HepG2 (cell line): ENCODE results near the gene SLC35B2. TPM values are rescaled to one million over a fixed set of nuclear protein-coding genes. Genes with fewer than 3 reads are reported as not detected.
A peak's percentile ranks its signal among the peaks of the same experiment; 100 is the strongest.

Experiments
- CBFB ChIP-seq: sonication (generic); formaldehyde crosslinking; IDR thresholded peaks from 2 replicates; pipeline ENCODE4 v1.4.0; 2020; ENCODE audit warnings: missing genetic modification reagents
- FOXP1 ChIP-seq, 2 experiments: fragments of 450-650 bp in 1 of 2; IDR thresholded peaks; 2 replicates each; pipeline ENCODE4 v1.6.1; 2017 to 2018; ENCODE audit warnings: antibody characterized with exemption in 1 of 2
- JUNB ChIP-seq: sonication (generic); formaldehyde crosslinking; IDR thresholded peaks from 2 replicates; pipeline ENCODE4 v1.8.0; 2022; ENCODE audit warnings: missing genetic modification reagents, mild to moderate bottlenecking, borderline replicate concordance
- KLF15 ChIP-seq: sonication (generic); formaldehyde crosslinking; IDR thresholded peaks from 2 replicates; pipeline ENCODE4 v1.8.1; 2023; ENCODE audit warnings: borderline replicate concordance, mild to moderate bottlenecking, inconsistent platforms, missing genetic modification reagents, mixed read lengths
- MAFF ChIP-seq: IDR thresholded peaks from 2 replicates; pipeline ENCODE4 v1.6.1; 2011; ENCODE audit warnings: low read depth, low read length, improper control_type of control experiment
- MAFK ChIP-seq, 2 experiments: IDR thresholded peaks in 1 of 2; conservative IDR thresholded peaks in 1 of 2; 2 replicates each; pipeline ENCODE4 v1.6.1; 2011; ENCODE audit warnings: improper control_type of control experiment in 2 of 2, low read length in 2 of 2
- MEF2D ChIP-seq: sonication (generic); formaldehyde crosslinking; IDR thresholded peaks from 2 replicates; pipeline ENCODE4 v1.5.1; 2020; ENCODE audit warnings: mild to moderate bottlenecking, missing genetic modification reagents
- RELA ChIP-seq: sonication (generic); formaldehyde crosslinking; IDR thresholded peaks from 2 replicates; pipeline ENCODE4 v1.4.0; 2020; ENCODE audit warnings: missing genetic modification reagents
- SIX4 ChIP-seq: sonication (generic); formaldehyde crosslinking; IDR thresholded peaks from 2 replicates; pipeline ENCODE4 v1.4.0; 2020; ENCODE audit warnings: missing genetic modification reagents
- SMARCC2 ChIP-seq: fragments of 450-650 bp; IDR thresholded peaks from 2 replicates; pipeline ENCODE4 v1.6.1; 2017; ENCODE audit warnings: antibody characterized with exemption, mild to moderate bottlenecking
- ZBTB7A ChIP-seq: sonication (generic); formaldehyde crosslinking; IDR thresholded peaks from 2 replicates; pipeline ENCODE4 v1.8.0; 2022; ENCODE audit warnings: mild to moderate bottlenecking, missing genetic modification reagents
- ZKSCAN8 ChIP-seq: IDR thresholded peaks from 2 replicates; pipeline ENCODE4 v1.6.1; 2016; ENCODE audit warnings: borderline replicate concordance, missing genetic modification reagents, missing compliant biosample characterization
- ZNF121 ChIP-seq: sonication (generic); formaldehyde crosslinking; IDR thresholded peaks from 2 replicates; pipeline ENCODE4 v1.5.0; 2020; ENCODE audit warnings: mild to moderate bottlenecking, missing genetic modification reagents
- ZNF138 ChIP-seq: sonication (generic); formaldehyde crosslinking; IDR thresholded peaks from 2 replicates; pipeline ENCODE4 v1.5.0; 2020; ENCODE audit warnings: mild to moderate bottlenecking, low read depth, missing genetic modification reagents
- ZNF326 ChIP-seq: sonication (generic); formaldehyde crosslinking; IDR thresholded peaks from 2 replicates; pipeline ENCODE4 v1.4.0; 2020; ENCODE audit warnings: missing genetic modification reagents, borderline replicate concordance
- ZNF501 ChIP-seq: sonication (generic); formaldehyde crosslinking; IDR thresholded peaks from 2 replicates; pipeline ENCODE4 v1.5.1; 2020; ENCODE audit warnings: mild to moderate bottlenecking, moderate library complexity, missing genetic modification reagents
- ZNF549 ChIP-seq: sonication (generic); formaldehyde crosslinking; IDR thresholded peaks from 2 replicates; pipeline ENCODE4 v1.5.0; 2020; ENCODE audit warnings: missing genetic modification reagents
- ZNF605 ChIP-seq: sonication (generic); formaldehyde crosslinking; IDR thresholded peaks from 2 replicates; pipeline ENCODE4 v1.8.0; 2022; ENCODE audit warnings: mild to moderate bottlenecking, missing genetic modification reagents
- ZNF615 ChIP-seq: sonication (generic); formaldehyde crosslinking; IDR thresholded peaks from 2 replicates; pipeline ENCODE4 v1.5.0; 2020; ENCODE audit warnings: mild to moderate bottlenecking, missing genetic modification reagents, borderline replicate concordance
- ZNF619 ChIP-seq: sonication (generic); formaldehyde crosslinking; IDR thresholded peaks from 2 replicates; pipeline ENCODE4 v1.4.0; 2020; ENCODE audit warnings: mild to moderate bottlenecking, missing genetic modification reagents
- ZNF816 ChIP-seq: sonication (generic); formaldehyde crosslinking; IDR thresholded peaks from 2 replicates; pipeline ENCODE4 v1.8.0; 2022; ENCODE audit warnings: missing genetic modification reagents, mild to moderate bottlenecking, borderline replicate concordance
- polyA plus RNA-seq, 8 experiments: library from polyadenylated mRNA; depleted of rRNA in 3 of 8; stranded (reverse) in 7 of 8; unstranded in 1 of 8; fragments of >200 nt; fragmentation: Illumina TruSeq in 4 of 8; extraction: Trizol in 4 of 8; gene quantifications; 2 replicates each; pipeline versions ENCODE4 v1.2.1 to v1.2.3, GENCODE V29; 2011 to 2016; ENCODE audit warnings: low read depth in 4 of 8, missing spikeins in 1 of 8, mixed read lengths in 1 of 8; ENCODE audit not compliant: insufficient read depth in 1 of 8
- total RNA-seq, 5 experiments: library from RNA; depleted of rRNA; stranded (reverse); fragments of >200 nt; fragmentation: Illumina TruSeq; extraction: Trizol; gene quantifications; 2 replicates each; pipeline ENCODE4 v1.2.3, GENCODE V29; 2016; ENCODE audit warnings: low read depth in 1 of 5
- TF ChIP-seq, protein P1 (sequence below): IDR thresholded peaks from 2 replicates; pipeline ENCODE4 v1.6.1; 2016; ENCODE audit warnings: low read depth
- TF ChIP-seq, protein P2 (sequence below): sonication (generic); formaldehyde crosslinking; IDR thresholded peaks from 2 replicates; pipeline ENCODE4 v1.4.0; 2020; ENCODE audit warnings: low read depth, mild to moderate bottlenecking, missing genetic modification reagents
- TF ChIP-seq, protein P3 (sequence below), 2 experiments: IDR thresholded peaks; 2 replicates each; pipeline ENCODE4 v1.6.1; 2011 to 2012; ENCODE audit warnings: low read length in 2 of 2, borderline replicate concordance in 1 of 2, low read depth in 1 of 2, mild to moderate bottlenecking in 1 of 2, moderate library complexity in 1 of 2

Gene SLC35B2
- total and polyA plus RNA-seq, 2 of the 13 experiments (the other 11 are each of a cell fraction or from before 2014, with no cell fraction given), result 61.1 to 148 TPM

DNA sequence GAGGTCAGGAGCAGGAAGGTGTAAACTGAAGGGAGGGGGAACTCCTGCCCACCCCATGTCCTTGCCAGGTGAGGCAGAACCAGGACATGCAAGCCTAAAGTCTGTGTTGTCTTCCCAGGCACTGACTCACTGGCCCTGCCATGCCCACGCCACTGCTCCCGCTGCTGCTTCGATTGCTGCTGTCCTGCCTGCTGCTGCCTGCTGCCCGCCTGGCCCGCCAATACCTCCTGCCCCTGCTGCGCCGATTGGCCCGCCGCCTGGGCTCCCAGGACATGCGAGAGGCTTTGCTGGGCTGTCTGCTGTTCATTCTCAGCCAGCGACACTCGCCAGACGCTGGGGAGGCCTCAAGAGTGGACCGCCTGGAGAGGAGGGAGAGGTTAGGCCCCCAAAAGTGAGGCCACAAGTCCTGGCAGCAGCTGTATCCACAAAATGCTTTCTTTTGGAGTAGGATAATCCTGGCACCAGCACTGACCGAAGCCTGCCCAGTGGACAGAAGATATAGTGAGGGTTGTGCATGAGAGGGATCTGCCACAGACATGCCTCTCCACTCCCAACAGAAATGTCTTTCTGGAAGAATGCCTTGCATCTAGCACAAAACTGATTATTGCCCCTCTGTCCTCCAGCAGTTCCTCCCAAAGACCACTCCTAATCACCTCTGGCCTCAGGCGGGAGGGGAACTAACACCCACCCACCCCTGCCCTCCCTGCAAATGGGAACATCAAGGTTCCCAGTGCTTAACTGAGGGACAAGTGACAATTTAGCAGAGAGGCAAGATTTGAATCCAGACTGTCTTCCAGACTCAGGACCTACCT, 39.8 kb downstream of the SLC35B2 start (continued):
- TF ChIP-seq RELA, result no peak
- TF ChIP-seq ZNF138, result peak; percentile 82; the same call in 1 of the 2 replicates
- no peak; the same call in 1 of the 2 replicates for TF ChIP-seq CBFB
- no peak for TF ChIP-seq ZBTB7A
- TF ChIP-seq ZNF816 (CRISPR knock-in tag), result no peak
- no peak for TF ChIP-seq ZNF615
- 0 out of 2 replicates have a peak, but pooled peaks have one; percentile 33 for TF ChIP-seq SIX4 (CRISPR knock-in tag)
- no peak for TF ChIP-seq ZNF549 (CRISPR knock-in tag)
- peak; percentile 34; the same call in 1 of the 2 replicates for TF ChIP-seq ZNF501 (CRISPR knock-in tag)
- no peak for TF ChIP-seq KLF15 (CRISPR knock-in tag)
- no peak for TF ChIP-seq MEF2D (CRISPR knock-in tag)
- no peak for TF ChIP-seq ZNF326 (CRISPR knock-in tag)
- no peak for TF ChIP-seq ZNF605
- TF ChIP-seq ZKSCAN8, result no peak
- no peak for TF ChIP-seq ZNF619 (CRISPR knock-in tag)
- TF ChIP-seq MAFF, result no peak
- TF ChIP-seq ZNF121 (CRISPR knock-in tag), result 0 out of 2 replicates have a peak, but pooled peaks have one; percentile 31
- no peak for TF ChIP-seq FOXP1 (IDR thresholded peaks at IDR 0.05)
- no peak for TF ChIP-seq FOXP1 (CRISPR knock-in tag; IDR thresholded peaks at IDR 0.05)
- TF ChIP-seq, protein P1, sequence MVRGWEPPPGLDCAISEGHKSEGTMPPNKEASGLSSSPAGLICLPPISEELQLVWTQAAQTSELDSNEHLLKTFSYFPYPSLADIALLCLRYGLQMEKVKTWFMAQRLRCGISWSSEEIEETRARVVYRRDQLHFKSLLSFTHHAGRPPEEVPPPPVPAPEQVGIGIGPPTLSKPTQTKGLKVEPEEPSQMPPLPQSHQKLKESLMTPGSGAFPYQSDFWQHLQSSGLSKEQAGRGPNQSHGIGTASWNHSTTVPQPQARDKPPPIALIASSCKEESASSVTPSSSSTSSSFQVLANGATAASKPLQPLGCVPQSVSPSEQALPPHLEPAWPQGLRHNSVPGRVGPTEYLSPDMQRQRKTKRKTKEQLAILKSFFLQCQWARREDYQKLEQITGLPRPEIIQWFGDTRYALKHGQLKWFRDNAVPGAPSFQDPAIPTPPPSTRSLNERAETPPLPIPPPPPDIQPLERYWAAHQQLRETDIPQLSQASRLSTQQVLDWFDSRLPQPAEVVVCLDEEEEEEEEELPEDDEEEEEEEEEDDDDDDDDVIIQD (CRISPR knock-in tag), result no peak
- TF ChIP-seq, protein P2, sequence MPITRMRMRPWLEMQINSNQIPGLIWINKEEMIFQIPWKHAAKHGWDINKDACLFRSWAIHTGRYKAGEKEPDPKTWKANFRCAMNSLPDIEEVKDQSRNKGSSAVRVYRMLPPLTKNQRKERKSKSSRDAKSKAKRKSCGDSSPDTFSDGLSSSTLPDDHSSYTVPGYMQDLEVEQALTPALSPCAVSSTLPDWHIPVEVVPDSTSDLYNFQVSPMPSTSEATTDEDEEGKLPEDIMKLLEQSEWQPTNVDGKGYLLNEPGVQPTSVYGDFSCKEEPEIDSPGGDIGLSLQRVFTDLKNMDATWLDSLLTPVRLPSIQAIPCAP (CRISPR knock-in tag), result no peak
- TF ChIP-seq JUNB (CRISPR knock-in tag), result no peak
- TF ChIP-seq, protein P3, sequence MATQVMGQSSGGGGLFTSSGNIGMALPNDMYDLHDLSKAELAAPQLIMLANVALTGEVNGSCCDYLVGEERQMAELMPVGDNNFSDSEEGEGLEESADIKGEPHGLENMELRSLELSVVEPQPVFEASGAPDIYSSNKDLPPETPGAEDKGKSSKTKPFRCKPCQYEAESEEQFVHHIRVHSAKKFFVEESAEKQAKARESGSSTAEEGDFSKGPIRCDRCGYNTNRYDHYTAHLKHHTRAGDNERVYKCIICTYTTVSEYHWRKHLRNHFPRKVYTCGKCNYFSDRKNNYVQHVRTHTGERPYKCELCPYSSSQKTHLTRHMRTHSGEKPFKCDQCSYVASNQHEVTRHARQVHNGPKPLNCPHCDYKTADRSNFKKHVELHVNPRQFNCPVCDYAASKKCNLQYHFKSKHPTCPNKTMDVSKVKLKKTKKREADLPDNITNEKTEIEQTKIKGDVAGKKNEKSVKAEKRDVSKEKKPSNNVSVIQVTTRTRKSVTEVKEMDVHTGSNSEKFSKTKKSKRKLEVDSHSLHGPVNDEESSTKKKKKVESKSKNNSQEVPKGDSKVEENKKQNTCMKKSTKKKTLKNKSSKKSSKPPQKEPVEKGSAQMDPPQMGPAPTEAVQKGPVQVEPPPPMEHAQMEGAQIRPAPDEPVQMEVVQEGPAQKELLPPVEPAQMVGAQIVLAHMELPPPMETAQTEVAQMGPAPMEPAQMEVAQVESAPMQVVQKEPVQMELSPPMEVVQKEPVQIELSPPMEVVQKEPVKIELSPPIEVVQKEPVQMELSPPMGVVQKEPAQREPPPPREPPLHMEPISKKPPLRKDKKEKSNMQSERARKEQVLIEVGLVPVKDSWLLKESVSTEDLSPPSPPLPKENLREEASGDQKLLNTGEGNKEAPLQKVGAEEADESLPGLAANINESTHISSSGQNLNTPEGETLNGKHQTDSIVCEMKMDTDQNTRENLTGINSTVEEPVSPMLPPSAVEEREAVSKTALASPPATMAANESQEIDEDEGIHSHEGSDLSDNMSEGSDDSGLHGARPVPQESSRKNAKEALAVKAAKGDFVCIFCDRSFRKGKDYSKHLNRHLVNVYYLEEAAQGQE (IDR thresholded peaks at IDR 0.05; ENCODE audit: borderline replicate concordance in 1 of 2, low read depth in 1 of 2, low read length in 2 of 2), result no peak
- TF ChIP-seq MAFK (conservative IDR thresholded peaks at IDR 0.05 in 1 of 2, IDR thresholded peaks at IDR 0.05 in 1 of 2; ENCODE audit: low read length in 2 of 2), result no peak
- TF ChIP-seq SMARCC2, result no peak
